HG03342 (cell line): ENCODE measurements around the gene GRP.

Experiments
- ATAC-seq: cut with Tn5 transposase; IDR thresholded peaks from one replicate; pipeline ENCODE4 v1.9.1; 2021; ENCODE audit warnings: mild to moderate bottlenecking, moderate library complexity; ENCODE audit not compliant: unreplicated experiment

GRP gene

DNA sequence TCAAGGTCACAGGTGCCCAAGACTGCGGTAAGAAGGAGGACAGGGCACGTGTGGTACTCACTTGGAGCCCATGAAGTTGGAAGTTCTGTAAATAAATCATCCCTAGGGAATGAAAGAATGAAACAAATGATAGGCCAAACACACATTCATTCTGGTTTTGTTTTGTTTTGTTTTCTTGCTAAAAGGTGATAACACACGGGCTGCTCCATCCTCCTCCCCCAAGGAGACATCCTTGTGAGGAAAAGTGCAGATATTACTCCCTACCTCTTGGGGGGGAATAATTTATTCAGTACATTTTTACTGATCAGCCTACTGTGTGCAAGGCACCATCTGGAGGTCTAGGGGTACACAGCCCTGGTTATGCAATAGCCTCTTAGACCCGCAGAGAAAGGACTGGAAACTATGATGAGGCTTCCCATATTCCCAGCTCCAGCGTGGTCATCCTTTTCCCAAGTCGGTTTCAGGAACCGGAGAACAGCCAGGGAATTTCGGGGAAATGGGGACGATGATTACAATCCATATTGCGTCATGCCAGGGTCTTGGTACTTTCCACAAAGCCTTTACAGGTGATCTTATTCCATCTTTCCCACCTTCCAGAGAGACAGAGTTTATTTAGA, 47.0 kb downstream of the GRP start:
- no peak for ATAC-seq

DNA sequence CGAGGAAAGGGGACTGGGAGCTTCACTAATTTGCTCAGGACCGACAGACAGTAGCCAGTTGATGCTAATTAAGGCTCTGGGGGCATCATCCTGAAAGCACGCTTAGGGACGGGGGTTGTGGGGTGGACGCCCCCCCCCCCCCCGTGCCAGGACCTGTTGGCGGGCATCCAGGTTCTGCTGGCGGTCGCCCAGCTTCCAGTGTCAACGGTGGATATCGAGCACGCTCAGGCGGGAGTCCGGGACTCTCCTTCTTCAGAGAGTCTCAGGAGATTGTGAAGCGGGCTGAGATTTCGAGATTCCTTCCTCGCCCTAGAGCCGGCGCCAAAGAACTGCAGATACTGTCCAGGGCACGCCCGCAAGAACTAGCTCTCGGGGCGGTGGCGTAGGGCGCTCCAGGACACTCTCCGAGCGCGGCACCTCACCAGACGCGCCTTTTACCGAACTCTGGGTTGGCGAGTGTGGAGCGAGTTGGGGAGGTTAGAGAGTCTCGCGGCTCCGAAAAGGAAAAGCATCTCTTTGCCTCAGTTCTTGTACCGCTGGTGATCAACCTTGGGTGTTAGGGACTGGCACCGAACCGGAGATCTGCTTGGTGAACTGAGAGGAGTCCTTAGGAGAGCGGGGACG, 47.7 kb downstream of the GRP start:
- ATAC-seq, result no peak

DNA sequence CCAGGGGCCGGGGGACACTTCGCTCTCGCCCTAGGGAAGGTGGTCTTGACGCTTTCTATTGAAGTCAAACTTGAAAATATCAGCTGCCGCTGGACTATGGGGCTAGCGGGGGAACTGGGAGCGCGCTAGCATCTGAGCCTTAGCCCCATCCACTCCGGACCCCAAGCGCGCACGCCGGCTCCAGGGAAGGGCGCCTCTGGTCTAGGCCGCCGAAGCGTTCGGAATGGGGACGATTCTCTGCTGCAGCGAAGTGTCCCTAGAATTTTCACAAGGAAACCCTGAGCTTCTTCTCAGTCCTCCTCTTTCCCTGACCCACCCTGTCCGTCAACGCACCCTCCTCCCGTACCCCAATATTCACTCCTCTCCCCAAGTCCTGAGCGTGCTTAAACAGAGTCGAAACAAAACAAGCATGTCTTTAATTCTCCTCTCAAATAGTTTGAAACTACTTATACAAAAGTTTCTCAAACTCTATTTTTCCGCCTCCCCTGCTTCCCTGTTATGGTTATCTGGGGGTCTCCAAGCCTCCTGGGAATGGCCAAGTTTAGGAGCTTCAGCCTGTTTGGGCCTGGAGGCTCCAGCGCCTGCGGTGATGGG, 48.3 kb downstream of the GRP start:
- no peak for ATAC-seq

DNA sequence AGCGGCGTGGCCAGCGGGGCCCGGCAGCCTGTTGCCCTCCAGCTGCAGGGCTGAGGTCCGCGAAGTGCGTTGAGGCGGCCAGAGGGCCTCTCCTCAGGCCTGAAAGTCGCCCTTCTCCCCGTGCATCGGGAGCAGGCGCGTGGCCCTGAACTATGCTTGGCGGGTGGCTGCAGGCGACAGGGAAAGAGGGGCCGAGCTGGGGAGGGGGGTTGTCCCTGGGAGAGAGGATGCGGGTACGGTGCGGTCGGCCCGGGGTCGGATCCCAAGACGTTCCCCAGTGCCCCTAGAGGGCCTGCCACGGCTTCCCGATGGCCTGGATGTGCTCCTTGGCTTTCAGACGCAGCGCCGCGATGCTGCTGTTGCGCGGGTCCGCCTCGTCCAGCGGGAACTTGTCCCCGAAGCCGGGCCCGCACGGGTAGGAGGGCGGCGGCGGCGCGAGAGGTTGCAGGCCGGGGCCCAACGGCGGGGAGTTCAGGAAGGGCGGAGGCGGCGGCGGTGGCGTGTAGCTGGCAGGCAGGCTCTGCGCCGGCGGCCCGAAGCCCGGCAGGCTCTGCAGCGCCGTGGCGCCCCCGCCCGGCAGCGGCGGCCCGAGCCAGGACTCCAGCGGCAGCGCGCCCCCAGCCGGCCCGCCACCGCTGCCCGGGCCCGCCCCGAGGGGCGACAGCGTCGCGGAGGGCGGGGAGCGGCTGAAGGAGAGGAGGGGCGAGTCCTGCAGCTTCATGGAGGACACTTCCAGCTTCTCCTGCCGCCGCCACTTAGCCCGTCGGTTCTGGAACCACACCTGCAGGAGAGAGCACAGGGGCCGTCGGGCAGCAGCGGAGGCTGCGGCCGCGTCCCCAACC, 49.0 kb downstream of the GRP start:
- no peak for ATAC-seq

- ATAC-seq, result no peak
These were observed 49.7 kb downstream of the GRP start for GRCh38 chr18:59269563-59270119.

GRCh38 chr18:59270689-59271257, 50.8 kb downstream of the GRP start:
- no peak for ATAC-seq

DNA sequence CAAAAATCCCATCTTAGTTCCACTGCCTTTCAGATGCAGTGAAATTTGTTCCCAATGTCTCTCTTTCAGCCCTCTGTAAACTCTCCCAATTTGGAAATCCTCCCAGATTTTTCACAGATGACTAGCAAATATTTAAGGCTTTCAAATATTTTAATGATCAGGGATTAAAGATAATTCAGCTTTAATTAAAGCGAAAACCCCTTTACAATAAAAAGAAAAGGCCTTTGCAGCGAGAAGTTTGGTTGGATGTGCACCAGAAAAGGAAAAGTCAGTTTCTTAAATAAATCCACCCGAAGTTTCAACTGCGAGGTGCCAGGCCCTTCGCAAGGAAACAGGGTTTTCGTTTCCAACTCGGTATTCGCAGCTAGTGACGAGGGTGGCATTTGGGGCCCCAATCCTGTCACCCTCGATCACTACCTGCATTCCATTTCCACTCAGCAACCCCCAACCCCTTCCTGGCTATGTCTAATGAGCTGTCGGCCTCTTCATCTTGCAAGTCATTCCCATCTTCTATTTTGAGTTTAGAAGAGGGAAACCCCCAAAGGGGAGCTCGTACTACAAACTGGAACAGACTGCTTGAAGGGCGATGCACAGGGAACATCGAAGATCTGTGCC, 51.8 kb downstream of the GRP start:
- no peak for ATAC-seq

DNA sequence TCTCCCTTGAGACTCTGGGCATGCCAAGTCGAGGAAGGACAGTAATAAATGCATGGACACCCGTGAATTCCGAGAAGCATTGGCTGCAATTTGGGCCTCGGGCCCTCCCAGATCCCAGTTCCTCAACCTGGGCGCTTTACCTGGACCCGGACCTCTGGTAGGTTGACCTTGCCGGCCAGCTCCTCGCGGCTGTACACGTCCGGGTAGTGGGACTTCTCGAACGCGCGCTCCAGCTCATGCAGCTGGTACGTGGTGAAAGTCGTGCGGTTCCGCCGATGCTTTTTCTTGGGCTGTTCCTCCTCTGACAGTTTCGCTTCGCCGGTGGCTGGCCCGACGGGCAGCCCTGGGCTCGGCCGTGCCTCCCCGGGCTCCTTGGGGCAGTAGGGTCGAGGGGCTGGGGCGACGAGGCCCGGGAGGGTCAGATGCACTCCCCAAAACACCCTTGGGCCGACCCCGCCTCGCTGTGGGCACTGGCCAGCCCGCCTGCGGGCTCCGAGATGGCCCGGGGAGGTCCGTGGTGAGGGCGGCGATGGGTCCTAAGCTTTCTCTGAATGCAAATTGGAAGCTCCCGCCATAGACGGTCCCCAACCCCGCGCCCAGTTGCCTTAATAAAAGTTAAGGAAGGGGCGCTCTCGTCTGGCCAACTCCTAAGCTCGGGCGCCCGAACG, 52.4 kb downstream of the GRP start:
- no peak for ATAC-seq

GRCh38 chr18:59272891-59273758, 53.2 kb downstream of the GRP start, which contains the start of gene RAX:
TSS of gene RAX (minus strand) at chr18:59273454. CDS start at chr18:59273206, 248 bp downstream.
- peak; percentile 45 for ATAC-seq

DNA sequence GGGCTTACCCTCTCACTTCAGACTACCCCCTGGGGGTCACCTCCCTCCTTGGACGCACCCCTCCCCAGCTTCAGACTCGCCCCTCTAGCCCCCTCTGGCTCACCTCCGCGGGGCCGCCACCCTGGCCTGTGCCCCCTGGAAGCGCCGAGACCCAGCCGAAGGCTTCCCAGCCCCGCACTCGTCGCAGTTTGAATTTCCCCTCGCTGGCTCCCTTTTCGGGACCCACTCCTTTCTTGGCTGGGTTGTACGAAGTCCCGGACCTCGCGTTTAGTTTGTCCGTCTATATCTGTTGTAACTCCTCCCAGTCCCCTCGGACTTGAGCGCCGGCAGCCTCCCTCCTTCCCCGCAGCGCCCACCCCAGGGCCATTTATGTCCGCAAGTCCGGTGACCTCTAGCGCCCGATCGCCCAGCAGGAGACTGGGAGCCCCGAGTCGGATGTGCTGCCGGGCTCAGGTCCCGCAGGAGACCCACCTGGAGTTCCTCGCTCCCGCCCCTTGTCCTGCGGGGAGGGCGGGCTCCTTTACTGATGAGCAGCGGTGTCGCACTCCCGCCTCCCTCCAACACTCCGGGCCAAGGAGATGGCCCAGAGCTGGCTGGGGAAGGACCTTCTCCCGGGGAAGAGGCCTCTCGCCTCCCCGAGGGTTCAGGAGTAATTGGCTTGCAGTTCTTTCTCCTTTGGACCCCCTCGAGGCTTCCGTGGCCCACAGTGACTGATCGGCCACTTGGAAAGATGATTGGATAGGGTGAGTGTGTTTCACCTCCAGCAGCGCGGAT, 54.0 kb downstream of the GRP start:
- no peak for ATAC-seq

GRCh38 chr18:59274533-59274928, 54.6 kb downstream of the GRP start:
- ATAC-seq, result no peak

GRCh38 chr18:59275406-59275949, 55.5 kb downstream of the GRP start:
- no peak for ATAC-seq

- no peak for ATAC-seq
These were observed 56.1 kb downstream of the GRP start for GRCh38 chr18:59276047-59276446.

GRCh38 chr18:59278793-59279192, 58.8 kb downstream of the GRP start:
- ATAC-seq, result no peak

GRCh38 chr18:59279193-59279592, 59.2 kb downstream of the GRP start:
- ATAC-seq, result no peak

DNA sequence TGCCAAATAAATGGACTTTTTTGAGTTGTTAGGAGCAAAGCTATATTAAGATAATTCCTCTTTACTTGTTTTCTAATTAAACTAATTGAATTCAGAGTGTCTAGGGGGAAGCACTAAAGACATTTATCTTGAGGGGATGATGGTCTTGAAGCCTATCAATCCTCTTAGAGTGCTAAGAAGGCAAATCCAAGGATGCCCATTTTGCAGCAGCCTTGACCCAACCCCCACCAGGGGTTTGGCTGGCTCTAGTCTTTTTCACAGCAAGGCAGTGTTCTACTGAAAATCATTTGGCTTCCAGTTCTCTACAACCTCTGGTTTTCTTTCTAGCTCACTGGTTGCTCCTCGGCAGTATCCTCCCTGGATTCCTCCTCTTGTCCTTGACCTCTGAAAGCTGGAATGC, 59.8 kb downstream of the GRP start:
- no peak for ATAC-seq
